SK-N-SH treated with all-trans-retinoic acid at 6 μM for 48 hours (cell line): ENCODE measurements around the gene RAB40A.
A peak's percentile ranks its signal among the peaks of the same experiment; 100 is the strongest.

Source experiments
- ATAC-seq: fragments of 200-7000 bp; cut with Tn5 transposase; 3 replicates; pipeline ENCODE4 v1.9.1; 2020; ENCODE audit warnings: mild to moderate bottlenecking, moderate library complexity
- ARNTL ChIP-seq: fragments of 450-650 bp; formaldehyde crosslinking; IDR thresholded peaks from 2 replicates; pipeline ENCODE4 v1.5.0; 2020; ENCODE audit warnings: low read depth, mild to moderate bottlenecking, moderate library complexity, borderline replicate concordance
- BACH2 ChIP-seq: fragments of 250-450 bp; sonication (Bioruptor Pico); IDR thresholded peaks from 2 replicates; pipeline ENCODE4 v1.9.0; 2021; ENCODE audit warnings: mild to moderate bottlenecking, borderline replicate concordance
- CREB5 ChIP-seq: fragments of 250-450 bp; sonication (Bioruptor Pico); IDR thresholded peaks from 2 replicates; pipeline ENCODE4 v1.5.1; 2020; ENCODE audit warnings: low read depth, mild to moderate bottlenecking, moderate library complexity
- CSDC2 ChIP-seq: fragments of 250-450 bp; sonication (Bioruptor Pico); IDR thresholded peaks from 2 replicates; pipeline ENCODE4 v1.5.0; 2020; ENCODE audit warnings: mild to moderate bottlenecking, moderate library complexity
- CSRNP3 ChIP-seq: fragments of 250-450 bp; sonication (Bioruptor Pico); IDR thresholded peaks from 2 replicates; pipeline ENCODE4 v1.5.1; 2021; ENCODE audit warnings: mild to moderate bottlenecking, moderate library complexity
- ESRRG ChIP-seq: fragments of 250-450 bp; sonication (Bioruptor Pico); IDR thresholded peaks from 2 replicates; pipeline ENCODE4 v1.6.1; 2021; ENCODE audit warnings: mild to moderate bottlenecking
- GLIS3 ChIP-seq: fragments of 250-450 bp; sonication (Bioruptor Pico); IDR thresholded peaks from 2 replicates; pipeline ENCODE4 v1.5.0; 2020; ENCODE audit warnings: mild to moderate bottlenecking, moderate library complexity
- ISL1 ChIP-seq: fragments of 250-450 bp; sonication (Bioruptor Pico); IDR thresholded peaks from 2 replicates; pipeline ENCODE4 v2.1.2; 2022; ENCODE audit warnings: mild to moderate bottlenecking, moderate library complexity
- OSR1 ChIP-seq: fragments of 250-450 bp; sonication (Bioruptor Pico); IDR thresholded peaks from 2 replicates; pipeline ENCODE4 v1.8.0; 2022; ENCODE audit warnings: moderate library complexity, mild to moderate bottlenecking, inconsistent platforms
- PATZ1 ChIP-seq: fragments of 250-450 bp; sonication (Bioruptor Pico); IDR thresholded peaks from 2 replicates; pipeline ENCODE4 v1.8.0; 2020; ENCODE audit warnings: mild to moderate bottlenecking, moderate library complexity, borderline replicate concordance
- POU6F1 ChIP-seq: fragments of 250-450 bp; sonication (Bioruptor Pico); IDR thresholded peaks from 2 replicates; pipeline ENCODE4 v1.8.0; 2021; ENCODE audit warnings: low read depth, mild to moderate bottlenecking, moderate library complexity, borderline replicate concordance
- PPARA ChIP-seq: fragments of 250-450 bp; sonication (Bioruptor Pico); IDR thresholded peaks from 2 replicates; pipeline ENCODE4 v1.5.0; 2020; ENCODE audit warnings: mild to moderate bottlenecking, borderline replicate concordance
- RARB ChIP-seq: fragments of 250-450 bp; sonication (Bioruptor Pico); IDR thresholded peaks from 2 replicates; pipeline ENCODE4 v1.8.0; 2021; ENCODE audit warnings: mild to moderate bottlenecking, moderate library complexity
- TOX ChIP-seq: fragments of 250-450 bp; sonication (Bioruptor Pico); IDR thresholded peaks from 2 replicates; pipeline ENCODE4 v1.8.0; 2021; ENCODE audit warnings: mild to moderate bottlenecking, moderate library complexity, borderline replicate concordance
- TSHZ2 ChIP-seq: fragments of 250-450 bp; sonication (Bioruptor Pico); IDR thresholded peaks from 2 replicates; pipeline ENCODE4 v1.5.0; 2020; ENCODE audit warnings: mild to moderate bottlenecking, moderate library complexity
- ZC3H10 ChIP-seq: fragments of 250-450 bp; sonication (Bioruptor Pico); IDR thresholded peaks from 2 replicates; pipeline ENCODE4 v1.5.1; 2021; ENCODE audit warnings: mild to moderate bottlenecking, moderate library complexity
- ZFP3 ChIP-seq: fragments of 250-450 bp; sonication (Bioruptor Pico); IDR thresholded peaks from 2 replicates; pipeline ENCODE4 v1.5.0; 2020; ENCODE audit warnings: mild to moderate bottlenecking, moderate library complexity
- ZFP30 ChIP-seq: fragments of 450-650 bp; formaldehyde crosslinking; IDR thresholded peaks from 2 replicates; pipeline ENCODE4 v1.5.0; 2022; ENCODE audit warnings: mild to moderate bottlenecking, moderate library complexity
- ZNF565 ChIP-seq: fragments of 450-650 bp; formaldehyde crosslinking; conservative IDR thresholded peaks from 2 replicates; pipeline ENCODE4 v1.5.0; 2020; ENCODE audit warnings: low read depth, mild to moderate bottlenecking, moderate library complexity
- ZNF8 ChIP-seq: fragments of 450-650 bp; formaldehyde crosslinking; IDR thresholded peaks from 2 replicates; pipeline ENCODE4 v1.5.0; 2020; ENCODE audit warnings: mild to moderate bottlenecking, moderate library complexity

RAB40A gene

GRCh38 chrX:103467156-103467555 lies 52.1 kb downstream of the RAB40A start:
- no peak for ATAC-seq
- TF ChIP-seq CSRNP3 = no peak
- no peak for TF ChIP-seq TSHZ2 (CRISPR knock-in tag)
- TF ChIP-seq CREB5 (CRISPR knock-in tag) = no peak
- TF ChIP-seq ZNF8 = no peak
- TF ChIP-seq OSR1 = no peak
- TF ChIP-seq CSDC2 (CRISPR knock-in tag) = no peak
- no peak for TF ChIP-seq ZFP30 (CRISPR knock-in tag)
- TF ChIP-seq PPARA (CRISPR knock-in tag) = no peak
- TF ChIP-seq ZFP3 (CRISPR knock-in tag) = no peak
- no peak for TF ChIP-seq ISL1 (CRISPR knock-in tag)
- no peak for TF ChIP-seq POU6F1
- no peak for TF ChIP-seq PATZ1 (CRISPR knock-in tag)
- no peak for TF ChIP-seq ESRRG (CRISPR knock-in tag)
- TF ChIP-seq TOX (CRISPR knock-in tag) = no peak
- TF ChIP-seq ZNF565 (CRISPR knock-in tag) = no peak
- TF ChIP-seq ARNTL (CRISPR knock-in tag) = no peak
- TF ChIP-seq BACH2 (CRISPR knock-in tag) = no peak
- TF ChIP-seq GLIS3 (CRISPR knock-in tag) = no peak
- TF ChIP-seq ZC3H10 (CRISPR knock-in tag) = no peak
- TF ChIP-seq RARB (CRISPR knock-in tag) = no peak

GRCh38 chrX:103464774-103465117 lies 54.5 kb downstream of the RAB40A start:
- TF ChIP-seq PATZ1 (CRISPR knock-in tag) (no peak), ARNTL (CRISPR knock-in tag) (no peak), PPARA (CRISPR knock-in tag) (no peak)
- TF ChIP-seq, all 23 proteins: peak for 0
- peak; percentile 97 for ATAC-seq
